Activated CD4-positive, alpha-beta T cell treated with anti-CD3 and anti-CD28 coated beads for 1 hour (primary cell): ENCODE measurements around the gene MED9.
"Not testable (repeated sequence)": the region's sequence is repeated elsewhere in the genome, so short reads cannot be mapped to it uniquely, and the experiment has no call there.

Experiments used
- DNase-seq: peaks from one replicate; pipeline ENCODE4 v3.0.0-alpha.2; 2020

Gene MED9

DNA sequence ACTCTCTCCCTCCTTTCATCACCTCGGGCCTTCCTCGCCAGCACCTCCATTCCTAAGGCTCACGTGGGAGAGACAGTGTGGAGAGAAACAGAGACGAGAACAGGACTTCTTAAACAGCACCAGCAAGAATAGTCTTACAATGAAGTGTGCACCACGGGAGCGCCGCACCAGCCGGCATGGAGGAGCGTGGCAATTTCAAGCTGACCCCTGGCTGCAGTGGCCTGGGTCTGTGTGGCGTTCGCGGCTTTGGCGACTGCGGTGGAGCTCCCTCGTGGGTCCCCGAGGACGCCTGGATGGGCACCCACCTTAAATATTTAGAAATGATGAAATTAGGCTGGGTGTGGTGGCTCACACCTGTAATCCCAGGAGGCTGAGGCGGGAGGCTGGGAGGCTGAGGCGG is 20.5 kb upstream of the MED9 start:
- no peak for DNase-seq

DNA sequence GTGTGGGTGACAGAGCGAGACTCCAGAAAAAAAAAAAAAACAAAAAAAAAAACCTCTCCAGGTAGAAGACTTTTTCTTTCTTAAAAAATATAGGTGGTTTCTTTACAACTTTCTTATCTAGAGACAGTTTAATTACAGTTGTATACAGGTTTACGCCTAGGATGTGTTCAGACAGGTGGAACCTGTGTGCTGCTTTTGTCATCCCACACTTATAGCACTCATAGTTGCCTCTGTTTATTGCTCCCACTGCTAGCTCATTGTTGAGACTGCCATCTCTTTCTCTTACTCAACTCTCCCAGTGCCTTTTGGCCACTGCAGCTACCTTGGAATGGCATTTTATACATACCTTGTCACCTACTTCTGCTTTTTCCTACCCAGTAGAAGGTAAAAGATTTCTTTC is 19.1 kb upstream of the MED9 start:
- DNase-seq = no peak

DNA sequence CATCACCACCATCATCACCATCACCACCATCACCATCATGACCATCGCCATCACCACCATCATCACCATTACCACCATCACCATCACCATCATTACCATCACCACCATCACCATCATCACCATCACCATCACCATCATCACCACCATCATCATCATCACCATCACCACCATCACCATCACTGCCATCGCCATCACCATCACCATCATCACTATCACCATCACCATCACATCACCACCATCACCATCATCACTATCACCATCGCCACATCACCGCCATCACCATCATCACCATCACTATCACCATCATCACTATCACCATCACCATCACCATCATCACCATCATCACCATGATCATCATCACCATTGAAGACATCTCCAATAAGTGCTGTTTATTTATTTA is 16.8 kb upstream of the MED9 start:
- DNase-seq = no peak

DNA sequence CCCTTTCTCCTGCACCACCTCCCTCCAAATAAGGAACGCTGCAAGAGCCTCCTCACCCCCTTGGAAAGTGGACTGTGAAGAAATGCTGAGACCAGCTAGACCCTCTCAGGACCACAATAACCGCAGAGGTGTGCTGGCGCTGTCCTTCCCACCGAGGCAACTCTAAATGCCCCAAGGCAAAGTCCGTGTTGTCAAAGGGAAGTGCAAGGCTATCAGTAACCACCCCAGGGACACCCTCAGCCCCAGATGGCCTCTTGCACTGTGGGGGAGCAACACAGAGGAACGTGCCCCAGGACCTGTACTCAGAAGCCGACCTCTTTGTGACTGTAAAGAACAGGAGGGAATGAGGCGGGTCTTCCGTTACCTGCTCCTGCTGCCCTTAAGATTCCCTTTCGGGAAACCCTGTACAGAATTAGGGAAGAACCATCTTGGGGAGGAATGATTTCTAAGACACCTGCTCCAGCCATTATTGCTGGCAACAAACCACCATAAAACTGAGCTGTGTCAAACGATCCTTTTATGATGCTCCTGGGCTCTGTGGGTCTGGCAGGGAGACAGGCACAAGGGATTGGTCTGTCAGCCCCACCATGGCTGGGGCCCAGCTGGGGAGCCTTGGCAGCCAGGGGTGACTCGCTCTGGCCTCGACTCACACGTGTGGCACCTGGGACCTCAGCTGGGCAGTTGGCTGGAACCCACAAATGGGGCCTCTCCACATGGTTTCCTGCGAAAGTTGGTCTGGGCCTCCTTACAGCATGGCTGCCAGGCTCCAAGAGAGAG is 14.6 kb upstream of the MED9 start:
- DNase-seq = no peak

DNA sequence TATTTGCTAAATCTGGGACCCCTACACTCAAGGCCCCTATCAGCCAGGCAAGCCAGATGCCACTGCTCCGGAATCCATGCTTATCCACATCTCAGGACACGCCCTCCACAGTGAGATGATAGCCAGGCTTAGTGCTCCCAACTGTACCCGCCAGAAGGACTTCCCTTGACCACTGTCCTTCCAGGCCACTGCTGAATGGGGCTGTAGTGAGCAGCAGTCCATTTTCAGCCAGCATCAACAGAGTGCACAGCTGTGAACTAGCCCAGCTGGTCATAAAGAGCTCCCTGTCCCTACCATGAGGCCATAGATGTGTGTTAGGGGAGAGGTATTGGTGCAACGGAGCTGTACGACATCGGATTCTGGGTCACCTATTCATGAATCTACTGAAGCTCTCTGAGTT is 13.0 kb upstream of the MED9 start:
- DNase-seq = no peak

DNA sequence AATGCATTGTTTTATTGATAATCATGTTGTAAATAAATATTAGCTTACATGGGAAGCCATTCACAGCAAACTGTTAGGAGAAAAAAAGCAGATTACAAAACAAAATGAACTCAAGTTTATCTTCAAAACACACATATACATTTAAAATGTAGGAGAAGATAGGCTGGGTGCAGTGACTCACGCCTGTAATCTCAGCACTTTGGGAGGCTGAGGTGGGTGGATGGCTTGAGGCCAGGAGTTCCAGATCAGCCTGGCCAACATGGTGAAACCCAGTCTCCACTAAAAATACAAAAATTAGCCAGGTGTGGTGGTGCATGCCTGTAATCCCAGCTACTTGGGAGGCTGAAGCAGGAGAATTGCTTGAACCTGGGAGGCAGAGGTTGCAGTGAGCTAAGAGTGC is 10.9 kb upstream of the MED9 start:
- DNase-seq = not testable (repeated sequence)

DNA sequence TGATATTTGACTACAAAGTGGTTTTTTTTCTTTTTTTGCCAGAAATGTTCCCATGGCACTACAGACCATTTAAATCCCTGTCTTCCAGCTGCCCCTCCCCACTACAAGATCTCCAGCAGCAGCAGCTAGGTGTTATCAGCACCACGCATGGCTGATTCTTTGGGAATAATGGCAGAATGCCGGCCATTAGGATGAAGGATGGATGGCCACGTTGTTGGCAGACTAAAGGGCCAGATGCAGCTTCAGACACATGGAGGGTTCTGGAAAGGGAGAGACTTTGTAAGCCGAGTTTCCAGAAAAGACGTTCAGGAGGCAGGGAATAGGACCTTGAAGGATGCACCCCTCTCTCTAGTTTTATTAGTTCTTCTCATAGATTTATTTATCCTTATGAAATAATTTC is 10.3 kb upstream of the MED9 start:
- DNase-seq = no peak

DNA sequence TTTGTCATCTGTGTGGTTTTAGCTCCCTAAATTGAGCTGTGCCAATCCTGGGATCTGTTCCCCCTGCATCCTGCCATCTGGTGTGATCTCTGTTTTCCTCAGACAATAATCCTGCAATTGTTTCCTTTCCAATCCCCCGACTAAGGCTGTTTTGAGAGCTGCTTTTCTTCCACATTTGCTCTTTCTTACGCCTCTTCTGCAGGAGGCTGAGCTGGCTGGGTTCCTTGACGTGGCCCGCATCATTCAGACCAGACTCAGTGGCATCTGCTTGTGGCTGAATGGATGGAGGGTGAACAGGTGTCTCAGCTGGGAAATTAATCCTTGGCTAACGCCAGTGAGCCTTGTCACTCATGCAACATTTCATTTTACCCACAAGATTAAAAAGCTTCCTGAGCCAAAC is 9.8 kb upstream of the MED9 start:
- no peak for DNase-seq

DNA sequence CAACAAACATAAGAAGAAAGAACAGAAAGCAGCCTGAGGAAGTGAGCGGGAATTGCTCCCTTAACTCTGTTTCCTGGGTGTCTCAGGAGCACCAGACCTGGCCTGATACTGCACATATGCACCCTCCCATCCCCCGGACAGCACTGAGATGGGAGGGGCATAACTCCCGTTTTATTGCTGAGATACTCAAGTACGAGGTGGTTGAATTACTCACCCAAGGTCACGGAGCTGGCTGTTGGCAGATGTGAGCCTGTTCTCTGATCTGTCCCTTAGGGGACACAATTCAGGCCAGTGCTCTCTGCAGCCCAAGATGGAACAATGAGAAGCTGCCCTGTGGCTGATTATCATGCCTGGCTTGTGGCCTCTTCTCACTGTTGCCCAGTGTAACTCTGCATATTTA is 9.1 kb upstream of the MED9 start:
- no peak for DNase-seq

DNA sequence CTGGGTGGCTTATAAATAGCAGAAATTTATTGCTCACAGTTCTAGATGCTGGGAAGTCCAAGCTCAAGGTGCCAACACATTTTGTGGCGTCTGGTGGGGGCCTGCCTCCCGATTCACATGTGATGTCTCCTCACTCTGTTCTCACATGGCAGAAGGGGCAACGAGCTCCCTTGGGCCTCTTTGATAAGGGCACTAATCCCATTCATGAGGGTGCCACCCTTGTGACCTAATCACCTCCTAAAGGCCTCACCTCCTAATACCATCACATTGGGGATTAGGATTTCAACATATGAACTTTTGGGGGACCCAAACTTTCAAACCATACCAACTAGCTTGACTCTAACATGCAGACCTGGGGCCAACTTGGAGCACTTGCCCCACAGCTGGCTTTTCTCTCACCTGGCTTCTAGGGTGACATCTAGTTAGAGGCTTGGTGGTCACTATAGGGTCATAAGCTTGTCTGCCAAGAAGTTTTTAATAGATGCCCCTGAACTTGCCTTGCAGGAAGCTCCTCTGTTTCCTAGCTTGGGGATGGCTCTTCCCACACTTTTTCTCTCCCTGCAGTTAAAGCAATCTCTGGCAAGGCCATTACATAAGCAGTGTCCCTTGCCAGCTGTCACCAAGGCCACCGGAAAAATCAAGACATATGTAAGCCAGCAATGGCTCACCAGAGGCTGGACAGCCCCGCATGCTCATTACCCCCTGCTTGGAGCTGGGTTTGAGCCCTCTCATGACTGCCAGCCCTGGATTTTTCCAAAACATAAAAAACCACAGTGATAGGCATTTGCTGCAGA is 8.4 kb upstream of the MED9 start:
- no peak for DNase-seq

DNA sequence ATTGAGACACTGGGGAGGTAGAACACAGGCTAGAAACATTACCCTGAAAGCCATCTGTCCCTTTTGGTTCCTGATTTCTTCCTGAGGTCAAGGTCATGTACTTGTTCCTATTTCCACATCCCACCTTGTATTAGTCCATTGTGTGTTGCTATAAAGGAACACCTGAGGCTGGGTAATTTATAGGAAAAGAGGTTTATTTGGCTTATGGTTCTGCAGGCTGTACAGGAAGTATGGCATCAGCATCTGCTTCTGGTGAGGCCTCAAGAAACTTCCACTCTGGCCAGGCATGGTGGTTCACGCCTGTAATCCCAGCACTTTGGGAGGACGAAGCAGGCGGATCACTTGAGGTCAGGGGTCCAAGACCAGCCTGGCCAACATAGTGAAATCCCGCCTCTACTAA is 7.4 kb upstream of the MED9 start:
- no peak for DNase-seq

DNA sequence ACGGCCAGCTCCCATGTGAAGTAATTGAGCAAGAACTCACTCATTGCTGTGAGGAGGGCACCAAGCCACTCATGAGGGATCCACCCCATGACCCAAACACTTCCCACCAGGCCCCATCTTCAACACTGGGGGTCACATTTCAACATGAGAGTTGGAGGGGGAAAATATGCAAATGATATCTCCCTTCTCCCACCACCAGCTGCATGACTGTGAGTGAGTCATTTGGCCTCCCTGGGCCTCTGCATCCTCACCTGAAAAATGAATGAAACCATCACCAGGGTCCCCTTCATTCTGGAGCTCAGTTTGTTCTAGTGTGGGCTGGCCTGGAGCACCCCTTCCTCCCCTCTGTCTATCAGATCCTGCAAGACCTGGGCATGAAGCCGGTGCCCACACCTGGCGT is 6.8 kb upstream of the MED9 start:
- no peak for DNase-seq

DNA sequence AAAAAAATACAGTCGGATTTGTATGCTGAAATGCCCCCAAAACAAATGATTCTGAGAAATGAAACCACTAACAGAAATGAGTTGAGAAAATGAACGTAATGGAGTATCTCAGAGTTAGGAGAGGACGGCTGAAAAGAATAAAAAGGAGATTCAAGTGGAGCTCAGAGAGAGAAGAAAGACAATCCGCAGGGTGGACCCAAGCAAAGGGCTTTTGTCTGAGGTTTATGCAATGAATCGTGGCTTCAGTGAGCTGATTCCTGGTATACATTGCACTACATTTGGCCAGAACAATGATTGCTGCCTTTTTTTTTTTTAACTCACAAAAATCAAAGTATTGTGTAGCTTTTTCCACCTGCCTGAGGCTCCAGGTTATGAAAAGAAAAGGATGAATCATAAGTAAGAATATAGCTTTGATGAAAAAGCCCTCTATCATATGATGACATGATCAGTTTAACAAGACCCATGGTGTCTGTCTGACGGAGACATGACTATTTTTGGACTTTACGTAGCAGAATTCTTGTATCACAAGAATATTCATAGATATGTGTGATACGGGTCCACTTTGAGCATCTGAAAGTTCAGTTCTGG is 4.4 kb upstream of the MED9 start:
- no peak for DNase-seq

DNA sequence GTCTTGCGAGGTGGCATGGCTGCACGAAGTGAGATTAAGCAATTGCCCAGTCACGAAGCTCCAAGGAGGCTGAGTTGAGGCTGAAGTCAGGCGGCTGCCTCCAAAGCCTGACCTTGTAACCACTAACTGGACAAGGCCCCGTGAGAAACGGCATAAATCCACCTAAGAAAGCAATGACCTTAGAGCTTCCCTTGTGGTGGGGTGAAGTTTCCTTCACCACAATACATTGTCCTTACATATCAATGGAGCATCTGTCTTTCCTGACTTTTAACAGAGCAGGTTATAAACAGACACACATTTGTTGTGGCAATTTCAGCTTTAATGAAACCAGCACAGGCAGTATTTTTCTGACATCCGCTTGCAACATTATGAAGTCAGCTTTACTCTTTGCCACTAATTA is 2.5 kb upstream of the MED9 start:
- DNase-seq = no peak

DNA sequence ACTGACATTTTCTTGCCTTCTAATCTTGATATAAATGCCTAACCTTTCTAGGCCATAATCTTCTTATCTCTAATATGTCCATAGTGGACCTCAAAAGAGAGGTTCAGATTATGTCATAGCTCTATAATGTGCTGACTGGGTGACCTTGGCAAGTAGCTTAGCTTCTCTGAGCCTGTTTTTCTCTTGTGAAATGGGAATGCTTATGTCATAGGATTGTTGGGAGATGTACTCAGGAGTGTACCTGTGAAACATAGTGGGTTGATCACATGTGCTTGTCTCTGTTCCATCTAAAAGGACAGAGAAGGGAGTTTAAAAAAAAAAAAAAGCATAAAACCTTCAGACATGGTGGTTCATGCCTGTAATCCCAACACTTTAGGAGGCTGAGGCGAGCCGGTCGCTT is 2.4 kb downstream of the MED9 start:
- no peak for DNase-seq

DNA sequence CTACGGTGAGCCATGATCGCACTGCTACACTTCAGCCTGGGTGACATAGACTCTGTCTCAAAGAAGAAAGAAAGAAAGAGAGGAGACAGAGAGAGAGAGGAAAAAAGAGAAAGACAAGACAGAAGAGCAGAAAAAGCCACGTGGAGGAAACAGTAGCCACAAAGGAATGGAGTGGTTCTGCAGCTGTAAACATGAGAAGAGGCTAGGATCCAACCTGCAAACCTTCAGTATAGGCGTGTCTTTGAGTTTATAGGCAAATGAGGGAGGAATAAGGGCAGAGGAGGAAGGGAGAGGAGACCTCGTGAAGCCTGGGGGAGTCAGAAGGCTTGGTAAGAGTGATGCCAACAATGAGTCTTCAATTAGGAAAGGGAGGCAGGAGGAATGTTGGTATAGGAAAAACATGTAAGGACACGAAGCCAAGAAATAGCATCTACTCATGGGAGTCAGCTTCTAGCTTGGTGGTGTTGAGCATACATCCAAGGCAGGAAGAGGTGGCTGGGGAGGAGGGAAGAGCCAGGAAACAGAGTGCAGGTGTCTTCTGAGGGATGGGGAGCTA is 3.9 kb downstream of the MED9 start:
- DNase-seq = no peak

DNA sequence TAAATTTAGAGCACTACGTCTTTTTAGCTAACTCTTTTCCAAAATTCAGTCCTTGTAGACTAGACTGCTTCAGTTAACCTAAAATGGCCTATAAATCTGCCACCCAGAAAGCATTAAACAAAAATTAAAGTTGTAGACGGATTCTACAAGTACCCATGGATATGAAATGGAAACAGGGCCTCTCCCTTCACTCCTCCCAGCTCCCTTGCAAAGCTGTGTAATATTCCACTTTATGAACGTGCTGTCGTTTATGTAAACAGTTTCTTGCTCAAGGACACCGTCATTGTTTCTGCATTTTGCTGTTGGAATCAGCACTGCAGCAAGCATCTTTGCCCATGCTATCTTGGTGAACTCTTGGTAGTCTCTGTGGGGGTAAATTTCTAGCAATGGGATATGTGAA is 5.1 kb downstream of the MED9 start:
- no peak for DNase-seq

DNA sequence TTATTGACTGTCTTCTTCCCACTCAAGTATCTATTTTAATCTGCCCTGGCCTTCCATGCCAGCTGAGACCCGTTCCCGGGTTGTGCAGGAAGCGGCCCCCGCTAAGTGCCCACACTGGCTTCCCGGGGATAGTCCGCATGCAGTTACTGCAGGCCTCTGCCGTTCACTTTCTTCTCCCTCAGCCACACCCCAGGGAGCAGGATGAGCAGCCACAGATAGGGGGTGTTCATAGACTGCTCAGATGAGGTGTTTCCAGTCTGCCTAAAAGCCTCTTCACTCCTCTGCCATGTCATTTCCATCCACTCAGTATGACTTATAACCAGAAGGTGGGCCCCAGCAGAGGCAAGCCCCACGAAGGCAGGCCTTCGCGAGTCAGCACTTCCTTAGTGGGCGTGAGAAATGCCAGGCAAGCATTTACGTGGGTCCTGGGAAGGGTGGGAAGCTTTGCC is 7.7 kb downstream of the MED9 start:
- DNase-seq = no peak

DNA sequence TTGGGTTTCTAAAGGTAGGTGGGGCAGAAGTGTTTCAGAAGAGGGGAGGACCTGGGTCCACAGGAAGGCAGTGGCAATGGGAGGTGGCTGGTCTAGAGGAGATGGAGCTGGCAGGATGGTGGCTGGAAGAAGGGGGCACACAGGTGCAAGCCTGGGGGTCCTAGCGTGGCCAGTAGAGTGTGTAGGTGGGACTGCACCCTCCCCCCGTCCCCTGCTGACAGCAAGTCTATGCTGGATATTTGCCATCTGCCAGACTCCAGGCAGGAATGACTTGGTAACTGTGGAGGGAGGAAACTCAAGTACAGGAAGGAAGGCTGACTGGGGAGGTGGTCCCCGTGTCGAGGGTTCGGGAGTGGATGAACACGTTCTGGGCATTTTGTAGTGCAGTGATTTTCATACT is 8.6 kb downstream of the MED9 start:
- no peak for DNase-seq

DNA sequence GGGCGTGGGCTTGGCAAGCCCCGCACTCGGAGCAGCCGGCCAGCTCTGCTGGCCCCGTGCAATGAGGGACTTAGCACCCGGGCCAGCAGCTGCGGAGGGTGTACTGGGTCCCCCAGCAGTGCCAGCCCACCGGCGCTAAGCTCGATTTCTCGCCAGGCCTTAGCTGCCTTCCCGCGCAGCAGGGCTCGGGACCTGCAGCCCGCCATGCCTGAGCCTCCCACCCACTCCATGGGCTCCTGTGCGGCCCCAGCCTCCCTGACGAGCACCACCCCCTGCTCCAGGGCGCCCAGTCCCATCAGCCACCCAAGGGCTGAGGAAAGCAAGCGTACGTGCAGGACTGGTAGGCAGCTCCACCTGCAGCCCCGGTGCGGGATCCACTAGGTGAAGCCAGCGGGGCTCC is 9.6 kb downstream of the MED9 start:
- not testable (repeated sequence) for DNase-seq

DNA sequence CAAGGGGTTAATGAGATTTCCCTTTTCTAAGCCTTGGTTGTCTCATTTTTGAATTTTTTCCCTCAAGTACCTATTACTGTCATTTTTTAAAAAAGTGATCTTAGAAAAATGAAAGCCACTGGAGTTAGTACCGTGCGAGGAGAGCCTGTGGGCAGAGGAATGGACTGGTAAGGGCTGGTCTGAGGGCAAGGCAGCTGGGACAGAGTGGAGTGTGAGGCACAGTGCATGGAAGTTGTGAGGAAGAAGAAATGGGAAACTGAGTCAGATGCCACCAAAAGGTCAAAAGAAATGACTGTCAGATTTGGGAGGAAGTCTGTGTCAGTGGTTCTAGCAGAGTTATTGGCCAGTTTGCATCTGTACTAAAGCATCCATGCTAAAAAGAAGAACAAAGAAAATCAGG is 11.2 kb downstream of the MED9 start:
- DNase-seq = no peak

DNA sequence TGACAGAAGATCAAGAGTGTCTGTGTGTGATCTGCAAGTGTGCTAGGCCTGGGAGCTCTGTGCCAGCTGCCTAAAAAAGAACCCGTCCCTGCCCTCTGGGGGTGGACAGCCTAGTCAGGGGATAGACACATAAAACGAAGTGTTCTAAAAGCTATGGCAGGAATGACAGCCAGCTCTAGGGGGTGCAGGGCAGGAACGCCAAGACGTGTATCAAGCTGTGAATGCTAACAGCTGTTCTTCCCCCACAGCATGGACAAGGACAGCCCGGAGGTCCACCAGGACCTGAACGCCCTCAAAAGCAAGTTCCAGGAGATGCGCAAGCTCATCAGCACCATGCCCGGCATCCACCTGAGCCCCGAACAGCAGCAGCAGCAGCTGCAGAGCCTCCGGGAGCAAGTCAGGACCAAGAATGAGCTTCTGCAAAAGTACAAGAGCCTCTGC is 14.3 kb downstream of the MED9 start:
- no peak for DNase-seq

DNA sequence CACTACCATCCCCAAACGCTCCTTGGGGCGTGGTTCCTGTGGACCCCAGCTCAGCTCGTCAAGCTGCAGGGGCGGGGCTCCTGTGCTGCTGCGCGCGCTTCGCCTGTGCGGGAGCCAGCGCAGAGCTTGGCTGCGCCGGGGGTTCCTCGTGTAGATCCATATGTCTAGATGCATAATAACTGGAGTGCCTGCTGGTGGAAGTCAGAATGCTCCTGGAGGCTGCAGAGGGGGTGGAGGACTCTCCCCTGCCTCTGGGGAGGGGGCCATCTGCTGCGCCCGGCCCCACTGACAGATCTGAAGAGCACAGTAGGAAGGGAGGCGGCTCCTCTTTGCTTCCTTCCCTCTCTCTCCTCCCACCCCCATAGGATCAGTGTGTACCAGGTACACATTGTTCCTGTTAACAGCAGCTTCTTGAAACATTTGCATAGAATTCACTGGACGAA is 14.8 kb downstream of the MED9 start:
- no peak for DNase-seq

DNA sequence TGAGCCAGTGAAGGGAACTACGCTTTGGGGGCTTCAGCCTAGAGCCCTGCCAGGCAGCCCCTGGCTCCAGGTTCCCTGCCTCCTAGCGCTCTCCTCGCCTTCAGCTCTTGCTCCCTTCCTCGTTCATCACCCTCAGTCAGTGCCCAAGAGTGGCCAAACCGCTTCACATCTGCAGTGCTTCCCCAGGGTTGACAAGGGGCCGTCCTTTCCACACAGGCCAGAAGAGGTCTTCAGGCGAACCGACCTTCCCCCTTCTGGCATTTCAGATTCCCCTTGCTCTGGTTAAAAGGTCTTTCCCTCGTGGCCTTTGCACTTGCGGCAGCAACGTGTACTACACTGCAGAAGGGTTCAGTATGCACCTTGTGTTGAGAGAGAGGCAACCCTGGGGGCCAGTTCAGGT is 15.3 kb downstream of the MED9 start:
- no peak for DNase-seq
